HepG2 (cell line): Measurements from ENCODE around the gene CD300A. TPM values are rescaled to one million over a fixed set of nuclear protein-coding genes. Genes with fewer than 3 reads are reported as not detected.

Source experiments
- BRCA1 ChIP-seq: sonication (generic); formaldehyde crosslinking; IDR thresholded peaks from 2 replicates; pipeline ENCODE4 v1.4.0; 2020; ENCODE audit warnings: missing genetic modification reagents
- FLYWCH1 ChIP-seq: sonication (generic); formaldehyde crosslinking; IDR thresholded peaks from 2 replicates; pipeline ENCODE4 v1.8.1; 2023; ENCODE audit warnings: mild to moderate bottlenecking, missing genetic modification reagents
- GLI4 ChIP-seq: sonication (generic); formaldehyde crosslinking; IDR thresholded peaks from 2 replicates; pipeline ENCODE4 v1.5.1; 2020; ENCODE audit warnings: missing genetic modification reagents, mild to moderate bottlenecking, moderate library complexity, borderline replicate concordance
- IKZF4 ChIP-seq: sonication (generic); formaldehyde crosslinking; IDR thresholded peaks from 2 replicates; pipeline ENCODE4 v1.5.1; 2020; ENCODE audit warnings: borderline replicate concordance, mild to moderate bottlenecking, low read depth, missing genetic modification reagents; ENCODE audit errors: not compliant biosample characterization
- JUN ChIP-seq: sonication (generic); formaldehyde crosslinking; IDR thresholded peaks from 2 replicates; pipeline ENCODE4 v1.4.0; 2020; ENCODE audit warnings: mild to moderate bottlenecking, missing genetic modification reagents
- KAT2B ChIP-seq: fragments of 150-350 bp; IDR thresholded peaks from 2 replicates; pipeline ENCODE4 v1.6.1; 2014; ENCODE audit warnings: low read depth, low read length, borderline replicate concordance
- MAF1 ChIP-seq: sonication (generic); formaldehyde crosslinking; IDR thresholded peaks from 2 replicates; pipeline ENCODE4 v1.5.0; 2020; ENCODE audit warnings: missing genetic modification reagents, borderline replicate concordance
- MYNN ChIP-seq: sonication (generic); formaldehyde crosslinking; IDR thresholded peaks from 2 replicates; pipeline ENCODE4 v1.4.0; 2020; ENCODE audit warnings: mild to moderate bottlenecking, low read depth, missing genetic modification reagents
- POLR2A ChIP-seq, 2 experiments: IDR thresholded peaks; 2 replicates each; pipeline ENCODE4 v1.6.1; 2011; ENCODE audit warnings: low read depth in 2 of 2, low read length in 2 of 2, mild to moderate bottlenecking in 1 of 2, moderate library complexity in 1 of 2; ENCODE audit not compliant: insufficient read depth in 1 of 2
- TARDBP ChIP-seq: sonication (generic); formaldehyde crosslinking; IDR thresholded peaks from 2 replicates; pipeline ENCODE4 v1.8.0; 2022; ENCODE audit warnings: mild to moderate bottlenecking, missing genetic modification reagents
- TCF12 ChIP-seq, 2 experiments: fragments of 450-650 bp in 1 of 2; sonication (generic) in 1 of 2; formaldehyde crosslinking in 1 of 2; IDR thresholded peaks; 2 replicates each; pipeline versions ENCODE4 v1.6.1 to v1.8.0; 2017 to 2022; ENCODE audit warnings: antibody characterized with exemption in 1 of 2, mild to moderate bottlenecking in 1 of 2, missing genetic modification reagents in 1 of 2, moderate library complexity in 1 of 2
- TMF1 ChIP-seq: sonication (generic); formaldehyde crosslinking; IDR thresholded peaks from 2 replicates; pipeline ENCODE4 v1.8.1; 2022; ENCODE audit warnings: low read depth, missing genetic modification reagents
- WIZ ChIP-seq: sonication (generic); formaldehyde crosslinking; IDR thresholded peaks from 2 replicates; pipeline ENCODE4 v1.5.1; 2020; ENCODE audit warnings: mild to moderate bottlenecking, missing genetic modification reagents
- ZFP36L1 ChIP-seq: sonication (generic); formaldehyde crosslinking; IDR thresholded peaks from 2 replicates; pipeline ENCODE4 v1.8.0; 2022; ENCODE audit warnings: mild to moderate bottlenecking, missing genetic modification reagents, moderate library complexity
- ZMYM3 ChIP-seq: sonication (generic); formaldehyde crosslinking; IDR thresholded peaks from 2 replicates; pipeline ENCODE4 v1.5.1; 2020; ENCODE audit warnings: mild to moderate bottlenecking, missing genetic modification reagents
- ZNF317 ChIP-seq: sonication (generic); formaldehyde crosslinking; IDR thresholded peaks from 2 replicates; pipeline ENCODE4 v1.5.0; 2020; ENCODE audit warnings: mild to moderate bottlenecking, missing genetic modification reagents
- ZNF382 ChIP-seq: sonication (generic); formaldehyde crosslinking; IDR thresholded peaks from 2 replicates; pipeline ENCODE4 v1.5.0; 2020; ENCODE audit warnings: missing genetic modification reagents, mild to moderate bottlenecking, borderline replicate concordance
- ZNF530 ChIP-seq: sonication (generic); formaldehyde crosslinking; IDR thresholded peaks from 2 replicates; pipeline ENCODE4 v1.5.0; 2020; ENCODE audit warnings: low read depth, mild to moderate bottlenecking, missing genetic modification reagents
- ZNF564 ChIP-seq: sonication (generic); formaldehyde crosslinking; IDR thresholded peaks from 2 replicates; pipeline ENCODE4 v1.8.1; 2023; ENCODE audit warnings: mild to moderate bottlenecking, missing genetic modification reagents
- ZNF674 ChIP-seq: sonication (generic); formaldehyde crosslinking; IDR thresholded peaks from 2 replicates; pipeline ENCODE4 v1.5.0; 2020; ENCODE audit warnings: low read depth, mild to moderate bottlenecking, missing genetic modification reagents
- ZNF761 ChIP-seq: sonication (generic); formaldehyde crosslinking; conservative IDR thresholded peaks from 2 replicates; pipeline ENCODE4 v1.4.0; 2020; ENCODE audit warnings: mild to moderate bottlenecking, missing genetic modification reagents
- polyA plus RNA-seq, 8 experiments: library from polyadenylated mRNA; depleted of rRNA in 3 of 8; stranded (reverse) in 7 of 8; unstranded in 1 of 8; fragments of >200 nt; fragmentation: Illumina TruSeq in 4 of 8; extraction: Trizol in 4 of 8; gene quantifications; 2 replicates each; pipeline versions ENCODE4 v1.2.1 to v1.2.3, GENCODE V29; 2011 to 2016; ENCODE audit warnings: low read depth in 4 of 8, missing spikeins in 1 of 8, mixed read lengths in 1 of 8; ENCODE audit not compliant: insufficient read depth in 1 of 8
- total RNA-seq, 5 experiments: library from RNA; depleted of rRNA; stranded (reverse); fragments of >200 nt; fragmentation: Illumina TruSeq; extraction: Trizol; gene quantifications; 2 replicates each; pipeline ENCODE4 v1.2.3, GENCODE V29; 2016; ENCODE audit warnings: low read depth in 1 of 5
- TF ChIP-seq, protein P1 (sequence below): sonication (generic); formaldehyde crosslinking; IDR thresholded peaks from 2 replicates; pipeline ENCODE4 v1.8.0; 2022; ENCODE audit warnings: missing genetic modification reagents, mild to moderate bottlenecking, borderline replicate concordance
- TF ChIP-seq, protein P2 (sequence below): fragments of 450-650 bp; IDR thresholded peaks from 2 replicates; pipeline ENCODE4 v1.6.1; 2017
- TF ChIP-seq, protein P3 (sequence below): sonication (generic); formaldehyde crosslinking; IDR thresholded peaks from 2 replicates; pipeline ENCODE4 v1.8.1; 2022; ENCODE audit warnings: mild to moderate bottlenecking, missing genetic modification reagents
- TF ChIP-seq, protein P4 (sequence below): sonication (generic); formaldehyde crosslinking; IDR thresholded peaks from 2 replicates; pipeline ENCODE4 v1.8.1; 2023; ENCODE audit warnings: mild to moderate bottlenecking, inconsistent platforms, moderate library complexity, missing genetic modification reagents, borderline replicate concordance

Gene CD300A
- total and polyA plus RNA-seq, 2 of the 13 experiments (the other 11 are each of a cell fraction or from before 2014, with no cell fraction given): not detected

DNA sequence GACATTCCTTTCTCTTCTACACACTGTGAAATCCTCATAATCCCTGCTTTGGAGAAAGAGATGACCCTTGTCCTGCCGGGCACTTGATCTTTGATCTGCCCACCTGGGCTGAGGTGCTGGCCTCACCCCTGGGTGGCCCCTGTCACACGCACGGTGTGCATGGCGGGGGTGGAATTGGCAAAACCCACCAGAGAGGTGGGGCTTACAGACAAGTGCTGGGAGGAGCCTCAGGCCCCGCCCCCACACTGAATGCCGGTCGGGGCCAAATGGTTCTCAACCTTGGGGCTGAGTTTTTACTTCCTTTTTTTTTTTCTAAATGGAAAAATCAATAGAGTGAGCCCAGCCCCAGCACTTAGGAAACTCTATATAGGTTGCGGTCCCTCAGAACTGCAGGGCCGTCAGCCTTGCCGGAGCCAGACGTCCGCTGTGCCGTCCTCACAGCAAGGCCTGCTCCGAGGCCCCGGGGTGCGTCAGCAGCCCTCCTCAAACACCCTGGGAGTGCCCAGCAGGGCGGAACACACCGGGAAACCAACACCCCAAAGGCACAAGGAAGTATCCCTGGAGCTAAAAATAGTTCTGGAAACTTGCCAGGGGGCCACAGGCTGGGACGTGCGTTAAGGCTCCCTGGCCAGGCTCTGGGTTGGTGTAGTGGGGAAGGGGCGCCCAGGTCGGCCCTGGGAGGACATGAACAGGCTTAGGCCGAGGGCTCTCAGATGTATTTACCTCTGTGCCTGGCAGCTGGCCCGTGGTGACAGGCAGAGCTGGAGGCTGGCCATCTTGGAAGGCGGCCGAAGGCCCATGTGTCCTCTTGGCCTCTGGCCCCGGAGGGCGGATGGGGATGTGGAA lies 23.5 kb upstream of the CD300A start (continued):
- TF ChIP-seq, protein P1, sequence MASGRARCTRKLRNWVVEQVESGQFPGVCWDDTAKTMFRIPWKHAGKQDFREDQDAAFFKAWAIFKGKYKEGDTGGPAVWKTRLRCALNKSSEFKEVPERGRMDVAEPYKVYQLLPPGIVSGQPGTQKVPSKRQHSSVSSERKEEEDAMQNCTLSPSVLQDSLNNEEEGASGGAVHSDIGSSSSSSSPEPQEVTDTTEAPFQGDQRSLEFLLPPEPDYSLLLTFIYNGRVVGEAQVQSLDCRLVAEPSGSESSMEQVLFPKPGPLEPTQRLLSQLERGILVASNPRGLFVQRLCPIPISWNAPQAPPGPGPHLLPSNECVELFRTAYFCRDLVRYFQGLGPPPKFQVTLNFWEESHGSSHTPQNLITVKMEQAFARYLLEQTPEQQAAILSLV (CRISPR knock-in tag): peak; percentile 71
- no peak for TF ChIP-seq ZNF530 (CRISPR knock-in tag)
- no peak; the same call in 1 of the 2 replicates for TF ChIP-seq TMF1 (CRISPR knock-in tag)
- TF ChIP-seq JUN (CRISPR knock-in tag): no peak; the same call in none of the 2 replicates
- peak; percentile 92 to 97 for TF ChIP-seq POLR2A (IDR thresholded peaks at IDR 0.05; ENCODE audit: insufficient read depth in 1 of 2, low read depth in 2 of 2, low read length in 2 of 2)
- peak; percentile 79; the same call in 1 of the 2 replicates for TF ChIP-seq BRCA1 (CRISPR knock-in tag)
- no peak for TF ChIP-seq GLI4 (CRISPR knock-in tag)
- TF ChIP-seq FLYWCH1 (CRISPR knock-in tag): 0 out of 2 replicates have a peak, but pooled peaks have one; percentile 59
- TF ChIP-seq KAT2B: peak; percentile 70
- peak; percentile 31 for TF ChIP-seq ZNF317 (CRISPR knock-in tag)
- TF ChIP-seq, protein P2, sequence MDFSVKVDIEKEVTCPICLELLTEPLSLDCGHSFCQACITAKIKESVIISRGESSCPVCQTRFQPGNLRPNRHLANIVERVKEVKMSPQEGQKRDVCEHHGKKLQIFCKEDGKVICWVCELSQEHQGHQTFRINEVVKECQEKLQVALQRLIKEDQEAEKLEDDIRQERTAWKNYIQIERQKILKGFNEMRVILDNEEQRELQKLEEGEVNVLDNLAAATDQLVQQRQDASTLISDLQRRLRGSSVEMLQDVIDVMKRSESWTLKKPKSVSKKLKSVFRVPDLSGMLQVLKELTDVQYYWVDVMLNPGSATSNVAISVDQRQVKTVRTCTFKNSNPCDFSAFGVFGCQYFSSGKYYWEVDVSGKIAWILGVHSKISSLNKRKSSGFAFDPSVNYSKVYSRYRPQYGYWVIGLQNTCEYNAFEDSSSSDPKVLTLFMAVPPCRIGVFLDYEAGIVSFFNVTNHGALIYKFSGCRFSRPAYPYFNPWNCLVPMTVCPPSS: no peak
- TF ChIP-seq ZNF382 (CRISPR knock-in tag): no peak
- TF ChIP-seq MYNN (CRISPR knock-in tag): no peak
- no peak for TF ChIP-seq ZNF674 (CRISPR knock-in tag)
- TF ChIP-seq MAF1 (CRISPR knock-in tag): peak; percentile 67; the same call in 1 of the 2 replicates
- no peak for TF ChIP-seq WIZ (CRISPR knock-in tag)
- TF ChIP-seq ZMYM3: no peak
- TF ChIP-seq ZNF761 (CRISPR knock-in tag): peak; percentile 91
- TF ChIP-seq ZFP36L1: 0 out of 2 replicates have a peak, but pooled peaks have one; percentile 59
- TF ChIP-seq ZNF564 (CRISPR knock-in tag): 0 out of 2 replicates have a peak, but pooled peaks have one; percentile 18
- TF ChIP-seq, protein P3, sequence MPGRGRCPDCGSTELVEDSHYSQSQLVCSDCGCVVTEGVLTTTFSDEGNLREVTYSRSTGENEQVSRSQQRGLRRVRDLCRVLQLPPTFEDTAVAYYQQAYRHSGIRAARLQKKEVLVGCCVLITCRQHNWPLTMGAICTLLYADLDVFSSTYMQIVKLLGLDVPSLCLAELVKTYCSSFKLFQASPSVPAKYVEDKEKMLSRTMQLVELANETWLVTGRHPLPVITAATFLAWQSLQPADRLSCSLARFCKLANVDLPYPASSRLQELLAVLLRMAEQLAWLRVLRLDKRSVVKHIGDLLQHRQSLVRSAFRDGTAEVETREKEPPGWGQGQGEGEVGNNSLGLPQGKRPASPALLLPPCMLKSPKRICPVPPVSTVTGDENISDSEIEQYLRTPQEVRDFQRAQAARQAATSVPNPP (CRISPR knock-in tag): no peak
- peak; percentile 99 for TF ChIP-seq TARDBP (CRISPR knock-in tag)
- TF ChIP-seq, protein P4, sequence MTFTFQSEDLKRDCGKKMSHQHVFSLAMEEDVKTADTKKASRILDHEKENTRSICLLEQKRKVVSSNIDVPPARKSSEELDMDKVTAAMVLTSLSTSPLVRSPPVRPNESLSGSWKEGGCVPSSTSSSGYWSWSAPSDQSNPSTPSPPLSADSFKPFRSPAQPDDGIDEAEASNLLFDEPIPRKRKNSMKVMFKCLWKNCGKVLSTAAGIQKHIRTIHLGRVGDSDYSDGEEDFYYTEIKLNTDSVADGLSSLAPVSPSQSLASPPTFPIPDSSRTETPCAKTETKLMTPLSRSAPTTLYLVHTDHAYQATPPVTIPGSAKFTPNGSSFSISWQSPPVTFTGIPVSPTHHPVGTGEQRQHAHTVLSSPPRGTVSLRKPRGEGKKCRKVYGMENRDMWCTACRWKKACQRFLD (CRISPR knock-in tag): peak; percentile 74
- no peak for TF ChIP-seq TCF12 (IDR thresholded peaks at IDR 0.05)
- TF ChIP-seq TCF12 (CRISPR knock-in tag; IDR thresholded peaks at IDR 0.05): peak; percentile 90; the same call in 1 of the 2 replicates
- TF ChIP-seq IKZF4 (CRISPR knock-in tag): peak; percentile 68
